GM23248 (cell line): Measurements from ENCODE around the gene SLC50A1.

ENCODE experiments used
- EZH2 ChIP-seq: fragments of 200-600 bp; sonication (generic); IDR thresholded peaks from 2 replicates; pipeline ENCODE4 v1.6.1; 2018; ENCODE audit warnings: antibody characterized with exemption, mild to moderate bottlenecking; ENCODE audit not compliant: insufficient read depth, poor library complexity, severe bottlenecking
- EZH2phosphoT487 ChIP-seq: fragments of 200-600 bp; sonication (generic); IDR thresholded peaks from 2 replicates; pipeline ENCODE4 v1.6.1; 2018; ENCODE audit warnings: antibody characterized with exemption, moderate library complexity, mild to moderate bottlenecking, low read depth; ENCODE audit not compliant: insufficient read depth

DNA sequence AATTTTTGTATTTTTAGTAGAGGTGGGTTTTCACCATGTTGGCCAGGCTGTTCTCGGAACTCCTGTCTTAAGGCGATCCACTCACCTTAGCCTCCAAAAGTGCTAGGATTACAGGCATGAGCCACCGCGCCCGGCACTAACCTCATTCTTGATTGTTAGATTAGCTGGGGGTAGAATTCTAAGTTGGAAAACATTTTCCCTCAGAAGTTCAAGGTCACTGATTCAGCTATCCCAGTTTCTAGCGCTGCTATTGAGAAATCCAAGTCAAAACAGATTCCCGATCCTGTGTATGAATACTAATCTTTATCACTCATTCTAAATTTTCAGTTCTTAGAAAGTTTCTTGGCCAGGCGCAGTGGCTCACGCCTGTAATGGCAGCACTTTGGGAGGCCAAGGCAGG, 32.3 kb upstream of the SLC50A1 start:
- TF ChIP-seq EZH2 (no peak), EZH2phosphoT487 (no peak)
